Inferior parietal cortex (tissue), 1 donor: ENCODE measurements around the gene TLK1.

Experiments
- DNase-seq: peaks from one replicate; pipeline ENCODE4 v3.0.0-alpha.2; 2016; ENCODE audit errors: extremely low spot score

Gene TLK1

DNA sequence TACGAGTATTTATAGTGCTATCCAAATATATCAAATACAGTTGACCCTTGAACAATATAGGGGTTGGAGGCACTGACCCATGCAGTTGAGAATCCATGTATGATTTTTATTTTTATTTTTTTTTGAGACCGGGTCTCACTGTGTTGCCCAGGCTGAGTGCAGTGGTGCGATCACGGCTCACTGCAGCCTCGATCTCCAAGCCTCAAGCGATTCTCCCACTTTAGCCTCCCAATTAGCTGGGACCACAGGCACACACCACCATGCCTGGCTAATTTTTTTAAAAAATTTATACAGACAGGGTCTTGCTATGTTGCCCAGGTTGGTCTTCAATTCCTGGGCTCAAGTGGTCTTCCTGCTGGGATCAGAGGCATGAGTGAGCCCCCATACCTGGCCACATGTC lies 161.0 kb downstream of the TLK1 start:
- no peak for DNase-seq

- DNase-seq = no peak
Observed at GRCh38 chr2:170997893-170998597, 162.6 kb downstream of the TLK1 start.

GRCh38 chr2:170996316-170996715 lies 164.4 kb downstream of the TLK1 start:
- DNase-seq = no peak

DNA sequence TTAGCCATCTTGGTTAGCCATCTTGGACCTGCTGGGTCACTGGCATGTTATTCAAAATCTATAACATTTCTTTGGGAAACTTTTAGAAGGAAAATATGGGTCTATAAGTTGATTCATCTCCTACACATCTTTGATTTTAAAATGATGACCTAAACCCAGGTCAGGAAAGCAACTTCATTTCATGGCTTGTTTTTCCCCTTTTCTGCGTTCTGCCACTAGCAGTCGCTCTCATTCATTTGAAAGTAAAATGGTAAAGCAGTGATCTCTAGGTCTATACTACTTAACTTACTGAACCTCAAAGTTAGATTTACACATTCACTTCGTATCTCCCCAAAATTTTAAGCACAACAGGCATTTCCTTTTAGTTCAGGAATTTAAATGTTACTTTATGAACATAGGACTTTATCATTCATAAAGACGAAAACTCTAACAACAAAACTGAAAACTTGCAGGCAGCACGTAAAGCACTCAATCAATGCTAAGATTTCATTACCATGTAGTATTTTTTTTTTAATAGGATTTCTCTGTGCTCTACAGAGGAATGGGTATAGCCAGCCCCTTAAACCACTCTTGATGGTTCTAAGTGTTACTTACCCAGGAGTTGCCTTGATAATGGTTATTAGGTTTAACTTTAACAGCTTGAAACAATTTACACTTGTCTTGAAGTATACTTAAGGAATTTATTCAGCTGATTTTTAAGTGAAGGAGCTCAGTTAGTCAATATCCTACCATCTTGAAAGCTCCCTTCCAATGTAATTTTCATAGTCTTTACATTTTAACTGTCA lies 169.1 kb downstream of the TLK1 start:
- no peak for DNase-seq

- DNase-seq = no peak
Observed at GRCh38 chr2:170986566-170987258, 174.0 kb downstream of the TLK1 start.

DNA sequence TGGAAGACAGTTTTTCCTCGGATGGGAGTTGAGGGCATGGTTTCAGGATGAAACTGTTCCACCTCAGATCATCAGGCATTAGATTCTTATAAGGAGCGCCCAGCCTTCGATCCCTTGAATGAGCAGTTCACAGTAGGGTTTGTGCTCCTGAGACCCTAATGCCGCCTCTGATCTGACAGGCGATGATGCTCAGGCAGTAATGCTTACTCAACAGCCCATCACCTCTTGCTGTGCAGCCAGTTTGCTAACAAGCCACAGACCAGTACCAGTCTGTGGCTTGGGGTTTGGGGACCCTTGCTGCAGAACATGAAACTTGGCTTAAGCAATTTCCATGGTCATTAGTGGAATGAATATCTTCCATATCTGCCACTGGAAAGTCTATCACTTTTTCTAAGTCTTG lies 175.3 kb downstream of the TLK1 start:
- DNase-seq = no peak

GRCh38 chr2:170984079-170984478 lies 176.6 kb downstream of the TLK1 start:
- no peak for DNase-seq

DNA sequence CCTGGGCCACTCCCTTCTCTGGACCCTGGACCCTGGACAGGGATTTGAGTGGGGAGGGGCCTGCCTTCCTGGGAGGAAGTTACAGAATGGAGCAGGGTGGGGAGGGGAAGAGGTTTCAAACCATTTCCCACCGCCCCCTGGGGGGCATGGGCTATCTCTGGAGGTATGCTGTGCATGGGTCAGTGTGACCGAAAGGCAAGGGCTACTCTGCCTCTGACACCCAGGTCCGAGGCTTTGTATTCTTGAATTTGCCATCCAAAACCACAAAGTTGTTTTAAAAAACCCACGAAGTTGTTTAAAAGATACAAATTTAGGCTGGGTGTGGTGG lies 184.8 kb downstream of the TLK1 start:
- DNase-seq = no peak

- no peak for DNase-seq
Observed at GRCh38 chr2:170975127-170975942, 185.4 kb downstream of the TLK1 start.

DNA sequence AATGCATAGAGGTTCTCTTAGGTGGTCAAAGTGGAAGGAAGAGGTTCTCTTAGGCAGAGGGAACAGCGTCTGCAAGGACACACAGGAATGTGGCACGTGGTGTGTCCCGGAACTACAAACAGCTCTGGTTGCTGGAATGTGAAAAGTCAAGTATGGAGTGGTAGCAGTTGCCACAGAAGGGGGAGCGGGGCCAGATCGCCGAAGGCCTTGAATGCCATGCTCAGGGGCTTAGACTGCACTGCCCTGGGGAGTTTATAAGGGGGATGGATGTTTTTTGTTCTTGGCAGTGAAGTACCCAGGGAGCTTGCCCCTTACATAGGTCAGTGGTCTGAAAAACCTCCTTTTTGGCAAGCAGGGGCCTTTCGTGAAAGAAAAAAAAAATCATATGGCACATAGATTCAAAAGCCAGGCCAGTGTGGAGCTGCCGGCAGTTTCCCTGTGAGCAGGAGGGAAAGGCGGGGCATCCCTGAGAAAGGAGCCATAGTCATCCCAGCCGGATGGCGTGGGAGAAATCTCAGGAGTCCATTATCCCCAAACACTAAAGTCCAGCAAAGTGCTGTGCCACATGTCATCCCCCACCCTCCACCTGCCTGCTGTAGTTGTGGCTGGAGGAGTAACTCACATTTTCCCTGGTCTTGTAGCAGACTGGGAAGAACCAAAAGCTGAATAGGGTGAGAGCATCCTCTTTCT lies 186.2 kb downstream of the TLK1 start:
- DNase-seq = no peak

DNA sequence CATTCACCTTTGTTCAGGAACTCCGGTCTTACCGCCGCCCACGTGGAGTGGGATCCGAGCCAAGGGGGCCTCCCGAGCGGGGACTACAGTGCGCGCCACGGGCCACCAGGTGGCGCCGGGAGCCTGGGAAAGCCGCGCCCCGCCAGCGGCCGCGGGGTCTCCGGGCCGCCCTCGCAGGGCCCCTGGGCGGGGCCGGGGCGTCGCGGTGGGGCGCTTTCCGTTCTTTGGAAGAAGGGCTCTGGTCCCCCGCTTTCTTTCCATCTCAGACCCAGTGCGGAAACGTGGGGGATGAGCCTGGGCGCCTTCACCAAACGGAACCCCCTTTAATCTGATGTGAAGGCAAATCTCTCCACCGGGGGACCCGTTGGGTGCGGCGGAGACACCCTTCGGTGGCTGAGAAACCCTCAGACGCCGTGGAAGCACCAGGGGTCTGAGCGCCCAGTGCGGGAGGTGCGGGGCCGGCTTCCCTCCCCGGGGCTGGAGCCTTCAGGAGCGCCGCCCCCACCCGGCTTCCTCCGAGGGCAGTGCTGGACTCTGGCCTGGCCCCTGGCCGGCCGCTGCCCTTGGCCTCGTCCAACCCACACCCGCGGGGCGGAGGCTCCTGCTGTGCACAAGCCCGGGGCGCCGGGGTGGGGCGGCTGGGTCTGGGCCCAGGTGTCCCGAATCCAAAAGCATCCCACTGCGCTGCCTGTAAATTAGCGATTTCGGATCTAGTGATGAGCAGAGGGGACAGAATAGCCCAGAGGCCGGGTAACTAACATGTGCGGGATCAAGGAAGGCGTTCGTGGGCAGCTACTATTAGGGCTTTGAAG lies 187.0 kb downstream of the TLK1 start:
- peak; percentile 85 for DNase-seq

- no peak for DNase-seq
Observed at GRCh38 chr2:170973225-170973491, 187.5 kb downstream of the TLK1 start.

GRCh38 chr2:170972296-170973224 lies 188.1 kb downstream of the TLK1 start:
- peak; percentile 13 for DNase-seq

DNA sequence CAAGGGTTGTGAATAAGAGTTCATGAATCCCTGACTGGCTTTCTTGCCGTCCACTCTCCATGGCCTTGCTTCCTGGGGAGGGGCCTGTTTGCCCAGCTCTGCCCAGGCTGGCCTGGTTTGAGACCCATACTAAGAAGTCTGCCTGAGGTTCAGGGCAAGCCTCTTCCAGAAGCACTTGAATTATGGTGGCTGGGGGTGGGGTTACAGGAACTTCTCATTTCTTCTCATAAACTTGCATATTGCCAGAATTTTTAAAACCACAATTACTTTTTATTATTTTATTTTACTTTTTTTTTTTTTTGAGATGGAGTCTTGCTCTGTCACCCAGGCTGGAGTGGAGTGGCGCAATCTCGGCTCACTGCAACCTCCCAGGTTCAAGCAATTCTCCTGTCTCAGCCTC lies 189.6 kb downstream of the TLK1 start:
- DNase-seq = no peak

GRCh38 chr2:170969872-170970496 lies 190.7 kb downstream of the TLK1 start:
- no peak for DNase-seq

DNA sequence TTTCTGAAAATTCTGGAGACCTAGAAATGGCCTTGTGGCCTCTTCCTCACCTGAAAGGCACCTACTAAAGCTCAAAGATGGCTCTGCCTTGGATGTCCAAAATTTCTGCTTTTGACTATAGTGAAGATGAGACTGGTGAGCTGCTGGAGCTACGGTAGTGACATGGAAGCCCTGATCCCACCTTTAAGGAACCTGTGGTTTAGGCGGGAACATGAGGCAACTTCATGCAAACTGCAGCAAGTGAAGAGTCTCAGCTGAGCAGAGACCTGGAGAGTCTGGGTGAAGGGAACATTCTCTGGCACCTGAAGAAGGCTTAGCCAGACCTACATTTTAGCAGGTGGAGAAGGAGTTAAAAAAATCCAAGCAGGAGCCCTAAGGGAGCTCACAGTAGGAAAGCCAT lies 191.7 kb downstream of the TLK1 start:
- no peak for DNase-seq

- DNase-seq = no peak
Observed at GRCh38 chr2:170968205-170969003, 192.3 kb downstream of the TLK1 start.

DNA sequence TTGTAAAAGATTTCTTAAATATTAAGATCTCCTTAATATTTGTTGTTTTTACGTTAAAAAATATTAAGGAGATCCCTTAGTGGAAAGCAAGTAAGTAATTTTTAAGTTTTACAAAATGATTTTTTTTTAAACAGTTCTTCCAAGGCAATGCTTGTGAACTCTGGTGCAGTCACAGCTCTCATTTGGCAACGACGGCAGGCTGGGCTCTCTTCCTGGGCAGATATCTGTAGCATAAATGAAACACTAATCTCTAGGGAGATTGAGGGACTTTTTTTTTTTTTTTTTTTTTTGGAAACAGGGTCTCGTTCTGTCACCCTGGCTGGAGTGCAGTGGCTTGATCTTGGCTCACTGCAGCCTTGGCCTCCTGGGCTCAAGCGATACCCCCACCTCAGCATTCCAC lies 193.1 kb downstream of the TLK1 start:
- DNase-seq = no peak
